HEK293 (cell line): ENCODE measurements around the gene BCOR.

ENCODE experiments used
- GFI1B ChIP-seq: fragments of 450-650 bp; formaldehyde crosslinking; IDR thresholded peaks from 2 replicates; pipeline ENCODE4 v1.5.1; 2016; ENCODE audit warnings: missing biosample characterization, missing genetic modification characterization
- GLI4 ChIP-seq: fragments of 450-650 bp; formaldehyde crosslinking; IDR thresholded peaks from 2 replicates; pipeline ENCODE4 v1.5.1; 2016; ENCODE audit warnings: missing biosample characterization, missing genetic modification characterization
- GLIS2 ChIP-seq: fragments of 450-650 bp; formaldehyde crosslinking; IDR thresholded peaks from 2 replicates; pipeline ENCODE4 v1.5.1; 2016; ENCODE audit warnings: missing biosample characterization, missing genetic modification characterization
- HOXD13 ChIP-seq: sonication (generic); formaldehyde crosslinking; IDR thresholded peaks from 2 replicates; pipeline ENCODE4 v1.8.0; 2022; ENCODE audit warnings: missing genetic modification reagents, borderline replicate concordance
- KLF1 ChIP-seq: fragments of 450-650 bp; formaldehyde crosslinking; IDR thresholded peaks from 2 replicates; pipeline ENCODE4 v1.5.1; 2016; ENCODE audit warnings: missing biosample characterization, missing genetic modification characterization
- KLF10 ChIP-seq: fragments of 450-650 bp; IDR thresholded peaks from 2 replicates; pipeline ENCODE4 v1.5.1; 2018; ENCODE audit warnings: missing biosample characterization, mild to moderate bottlenecking, missing genetic modification characterization
- WT1 ChIP-seq: fragments of 450-650 bp; formaldehyde crosslinking; IDR thresholded peaks from 2 replicates; pipeline ENCODE4 v1.5.1; 2016; ENCODE audit warnings: missing biosample characterization, missing genetic modification characterization
- ZBTB21 ChIP-seq: fragments of 450-650 bp; formaldehyde crosslinking; IDR thresholded peaks from 2 replicates; pipeline ENCODE4 v1.5.1; 2017; ENCODE audit warnings: missing biosample characterization, missing genetic modification characterization
- ZNF221 ChIP-seq: fragments of 450-650 bp; formaldehyde crosslinking; IDR thresholded peaks from 2 replicates; pipeline ENCODE4 v1.5.1; 2017; ENCODE audit warnings: missing biosample characterization, missing genetic modification characterization, borderline replicate concordance
- ZNF24 ChIP-seq: fragments of 450-650 bp; formaldehyde crosslinking; IDR thresholded peaks from 2 replicates; pipeline ENCODE4 v1.5.1; 2016; ENCODE audit warnings: missing biosample characterization, missing genetic modification characterization
- ZNF292 ChIP-seq: fragments of 450-650 bp; formaldehyde crosslinking; IDR thresholded peaks from 2 replicates; pipeline ENCODE4 v1.5.1; 2016; ENCODE audit warnings: low read depth, missing biosample characterization, missing genetic modification characterization, borderline replicate concordance
- ZNF341 ChIP-seq: fragments of 450-650 bp; formaldehyde crosslinking; IDR thresholded peaks from 2 replicates; pipeline ENCODE4; 2016; ENCODE audit warnings: low read depth, missing biosample characterization, missing genetic modification characterization
- ZNF426 ChIP-seq: fragments of 450-650 bp; formaldehyde crosslinking; IDR thresholded peaks from 2 replicates; pipeline ENCODE4 v1.5.1; 2017; ENCODE audit warnings: missing biosample characterization, missing genetic modification characterization, mild to moderate bottlenecking, inconsistent platforms, moderate library complexity
- ZNF433 ChIP-seq: fragments of 450-650 bp; formaldehyde crosslinking; IDR thresholded peaks from 2 replicates; pipeline ENCODE4 v1.5.1; 2016; ENCODE audit warnings: missing biosample characterization, missing genetic modification characterization, low read depth
- ZNF521 ChIP-seq: fragments of 450-650 bp; formaldehyde crosslinking; IDR thresholded peaks from 2 replicates; pipeline ENCODE4 v1.5.1; 2017; ENCODE audit warnings: missing biosample characterization, mild to moderate bottlenecking, missing genetic modification characterization
- ZNF558 ChIP-seq: fragments of 450-650 bp; formaldehyde crosslinking; IDR thresholded peaks from 2 replicates; pipeline ENCODE4 v1.5.1; 2016; ENCODE audit warnings: missing biosample characterization, missing genetic modification characterization
- ZNF560 ChIP-seq: fragments of 450-650 bp; formaldehyde crosslinking; IDR thresholded peaks from 2 replicates; pipeline ENCODE4 v1.5.1; 2017; ENCODE audit warnings: missing biosample characterization, missing genetic modification characterization, borderline replicate concordance
- ZNF596 ChIP-seq: fragments of 450-650 bp; IDR thresholded peaks from 2 replicates; pipeline ENCODE4 v1.5.0; 2018; ENCODE audit warnings: missing biosample characterization, mild to moderate bottlenecking, missing genetic modification characterization, moderate library complexity
- ZNF600 ChIP-seq: fragments of 450-650 bp; formaldehyde crosslinking; IDR thresholded peaks from 2 replicates; pipeline ENCODE4 v1.5.1; 2016; ENCODE audit warnings: missing biosample characterization, missing genetic modification characterization
- ZNF626 ChIP-seq: fragments of 450-650 bp; sonication (Bioruptor Pico); formaldehyde crosslinking; IDR thresholded peaks from 2 replicates; pipeline ENCODE4 v1.5.1; 2018; ENCODE audit warnings: missing biosample characterization, missing genetic modification characterization, inconsistent platforms
- ZNF747 ChIP-seq: fragments of 450-650 bp; formaldehyde crosslinking; IDR thresholded peaks from 2 replicates; pipeline ENCODE4 v1.5.1; 2016; ENCODE audit warnings: missing biosample characterization, missing genetic modification characterization
- ZSCAN23 ChIP-seq: fragments of 450-650 bp; formaldehyde crosslinking; IDR thresholded peaks from 2 replicates; pipeline ENCODE4 v1.5.1; 2016; ENCODE audit warnings: missing biosample characterization, missing genetic modification characterization
- TF ChIP-seq, protein P1 (sequence below): fragments of 450-650 bp; formaldehyde crosslinking; IDR thresholded peaks from 2 replicates; pipeline ENCODE4 v1.5.1; 2017; ENCODE audit warnings: missing biosample characterization, missing genetic modification characterization
- TF ChIP-seq, protein P2 (sequence below): fragments of 450-650 bp; formaldehyde crosslinking; IDR thresholded peaks from 2 replicates; pipeline ENCODE4 v1.5.1; 2016; ENCODE audit warnings: missing biosample characterization, missing genetic modification characterization
- TF ChIP-seq, protein P3 (sequence below): fragments of 450-650 bp; formaldehyde crosslinking; IDR thresholded peaks from 2 replicates; pipeline ENCODE4 v1.5.1; 2016; ENCODE audit warnings: missing biosample characterization, missing genetic modification characterization
- TF ChIP-seq, protein P4 (sequence below): IDR thresholded peaks from 2 replicates; pipeline ENCODE4 v1.6.1; 2011; ENCODE audit warnings: mild to moderate bottlenecking, low read depth, low read length, borderline replicate concordance
- TF ChIP-seq, protein P5 (sequence below): fragments of 450-650 bp; formaldehyde crosslinking; IDR thresholded peaks from 2 replicates; pipeline ENCODE4 v1.5.1; 2016; ENCODE audit warnings: missing biosample characterization, missing genetic modification characterization
- TF ChIP-seq, protein P6 (sequence below): fragments of 450-650 bp; formaldehyde crosslinking; IDR thresholded peaks from 2 replicates; pipeline ENCODE4 v1.5.1; 2016; ENCODE audit warnings: missing biosample characterization, missing genetic modification characterization
- TF ChIP-seq, protein P7 (sequence below): fragments of 450-650 bp; formaldehyde crosslinking; IDR thresholded peaks from 2 replicates; pipeline ENCODE4 v1.5.1; 2016; ENCODE audit warnings: missing biosample characterization, missing genetic modification characterization

Gene BCOR

DNA sequence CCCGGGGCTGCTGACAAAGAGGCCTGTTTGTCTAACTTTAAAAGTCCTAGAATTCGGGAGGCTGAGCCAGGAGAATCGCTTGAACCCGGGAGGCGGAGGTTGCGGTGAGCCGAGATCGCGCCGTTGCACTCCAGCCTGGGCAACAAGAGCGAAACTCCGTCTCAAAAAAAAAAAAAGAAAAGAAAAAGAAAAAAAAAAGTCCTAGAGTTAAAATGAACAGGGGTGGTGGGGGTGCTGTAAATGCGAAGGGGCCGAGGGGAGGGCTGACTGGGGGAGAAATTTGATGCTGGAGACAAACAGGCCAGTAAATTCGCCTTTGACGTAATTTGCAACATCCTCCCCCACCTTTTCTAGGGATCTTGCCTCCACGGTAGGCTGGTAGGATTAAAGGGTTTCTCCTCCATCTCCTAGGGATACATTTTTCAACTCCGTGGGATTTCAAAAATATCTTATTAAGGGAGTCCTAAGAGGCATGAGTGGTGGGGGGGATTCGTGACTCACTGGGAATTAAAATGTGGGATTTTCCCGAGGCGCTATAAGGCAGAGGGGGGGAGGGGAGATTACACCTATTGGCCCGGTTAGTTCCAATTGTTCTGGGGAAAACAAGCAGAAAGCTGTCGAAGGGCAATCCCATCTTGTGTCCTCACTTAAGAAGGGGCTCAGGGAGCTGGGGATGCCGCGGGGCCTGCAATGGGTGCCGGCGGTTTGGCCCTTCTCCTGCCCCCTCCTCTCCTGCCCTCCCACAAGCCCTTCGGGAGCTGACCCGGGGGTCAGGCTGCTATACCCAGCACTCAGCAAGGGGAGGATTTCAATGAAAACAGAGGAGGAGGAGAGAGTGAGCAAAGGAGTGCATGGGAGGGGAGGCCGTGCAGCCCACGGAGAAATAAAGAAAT is 3.0 kb upstream of the BCOR start (continued):
- TF ChIP-seq ZNF433 (tag by site-specific recombination) = no peak
- TF ChIP-seq KLF1 (tag by site-specific recombination) = no peak
- TF ChIP-seq ZNF24 = no peak
- no peak for TF ChIP-seq GFI1B (tag by site-specific recombination)
- TF ChIP-seq, protein P1, sequence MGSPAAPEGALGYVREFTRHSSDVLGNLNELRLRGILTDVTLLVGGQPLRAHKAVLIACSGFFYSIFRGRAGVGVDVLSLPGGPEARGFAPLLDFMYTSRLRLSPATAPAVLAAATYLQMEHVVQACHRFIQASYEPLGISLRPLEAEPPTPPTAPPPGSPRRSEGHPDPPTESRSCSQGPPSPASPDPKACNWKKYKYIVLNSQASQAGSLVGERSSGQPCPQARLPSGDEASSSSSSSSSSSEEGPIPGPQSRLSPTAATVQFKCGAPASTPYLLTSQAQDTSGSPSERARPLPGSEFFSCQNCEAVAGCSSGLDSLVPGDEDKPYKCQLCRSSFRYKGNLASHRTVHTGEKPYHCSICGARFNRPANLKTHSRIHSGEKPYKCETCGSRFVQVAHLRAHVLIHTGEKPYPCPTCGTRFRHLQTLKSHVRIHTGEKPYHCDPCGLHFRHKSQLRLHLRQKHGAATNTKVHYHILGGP (tag by site-specific recombination) = no peak
- TF ChIP-seq ZNF600 (tag by site-specific recombination) = no peak
- TF ChIP-seq ZNF596 (tag by site-specific recombination) = no peak
- TF ChIP-seq ZNF426 (tag by site-specific recombination) = no peak
- peak; percentile 67 for TF ChIP-seq ZBTB21
- TF ChIP-seq ZNF558 (tag by site-specific recombination) = no peak
- TF ChIP-seq, protein P2, sequence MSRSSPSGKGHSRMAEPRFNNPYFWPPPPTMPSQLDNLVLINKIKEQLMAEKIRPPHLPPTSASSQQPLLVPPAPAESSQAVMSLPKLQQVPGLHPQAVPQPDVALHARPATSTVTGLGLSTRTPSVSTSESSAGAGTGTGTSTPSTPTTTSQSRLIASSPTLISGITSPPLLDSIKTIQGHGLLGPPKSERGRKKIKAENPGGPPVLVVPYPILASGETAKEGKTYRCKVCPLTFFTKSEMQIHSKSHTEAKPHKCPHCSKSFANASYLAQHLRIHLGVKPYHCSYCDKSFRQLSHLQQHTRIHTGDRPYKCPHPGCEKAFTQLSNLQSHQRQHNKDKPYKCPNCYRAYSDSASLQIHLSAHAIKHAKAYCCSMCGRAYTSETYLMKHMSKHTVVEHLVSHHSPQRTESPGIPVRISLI (tag by site-specific recombination) = peak; percentile 79
- no peak for TF ChIP-seq ZSCAN23 (tag by site-specific recombination)
- no peak; the same call in 1 of the 2 replicates for TF ChIP-seq KLF10 (tag by site-specific recombination)
- TF ChIP-seq WT1 = peak; percentile 93
- TF ChIP-seq, protein P3, sequence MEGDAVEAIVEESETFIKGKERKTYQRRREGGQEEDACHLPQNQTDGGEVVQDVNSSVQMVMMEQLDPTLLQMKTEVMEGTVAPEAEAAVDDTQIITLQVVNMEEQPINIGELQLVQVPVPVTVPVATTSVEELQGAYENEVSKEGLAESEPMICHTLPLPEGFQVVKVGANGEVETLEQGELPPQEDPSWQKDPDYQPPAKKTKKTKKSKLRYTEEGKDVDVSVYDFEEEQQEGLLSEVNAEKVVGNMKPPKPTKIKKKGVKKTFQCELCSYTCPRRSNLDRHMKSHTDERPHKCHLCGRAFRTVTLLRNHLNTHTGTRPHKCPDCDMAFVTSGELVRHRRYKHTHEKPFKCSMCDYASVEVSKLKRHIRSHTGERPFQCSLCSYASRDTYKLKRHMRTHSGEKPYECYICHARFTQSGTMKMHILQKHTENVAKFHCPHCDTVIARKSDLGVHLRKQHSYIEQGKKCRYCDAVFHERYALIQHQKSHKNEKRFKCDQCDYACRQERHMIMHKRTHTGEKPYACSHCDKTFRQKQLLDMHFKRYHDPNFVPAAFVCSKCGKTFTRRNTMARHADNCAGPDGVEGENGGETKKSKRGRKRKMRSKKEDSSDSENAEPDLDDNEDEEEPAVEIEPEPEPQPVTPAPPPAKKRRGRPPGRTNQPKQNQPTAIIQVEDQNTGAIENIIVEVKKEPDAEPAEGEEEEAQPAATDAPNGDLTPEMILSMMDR = no peak
- TF ChIP-seq, protein P4, sequence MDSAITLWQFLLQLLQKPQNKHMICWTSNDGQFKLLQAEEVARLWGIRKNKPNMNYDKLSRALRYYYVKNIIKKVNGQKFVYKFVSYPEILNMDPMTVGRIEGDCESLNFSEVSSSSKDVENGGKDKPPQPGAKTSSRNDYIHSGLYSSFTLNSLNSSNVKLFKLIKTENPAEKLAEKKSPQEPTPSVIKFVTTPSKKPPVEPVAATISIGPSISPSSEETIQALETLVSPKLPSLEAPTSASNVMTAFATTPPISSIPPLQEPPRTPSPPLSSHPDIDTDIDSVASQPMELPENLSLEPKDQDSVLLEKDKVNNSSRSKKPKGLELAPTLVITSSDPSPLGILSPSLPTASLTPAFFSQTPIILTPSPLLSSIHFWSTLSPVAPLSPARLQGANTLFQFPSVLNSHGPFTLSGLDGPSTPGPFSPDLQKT = no peak
- no peak for TF ChIP-seq ZNF521 (tag by site-specific recombination)
- TF ChIP-seq ZNF341 (tag by site-specific recombination) = peak; percentile 52
- TF ChIP-seq ZNF747 (tag by site-specific recombination) = no peak
- TF ChIP-seq, protein P5, sequence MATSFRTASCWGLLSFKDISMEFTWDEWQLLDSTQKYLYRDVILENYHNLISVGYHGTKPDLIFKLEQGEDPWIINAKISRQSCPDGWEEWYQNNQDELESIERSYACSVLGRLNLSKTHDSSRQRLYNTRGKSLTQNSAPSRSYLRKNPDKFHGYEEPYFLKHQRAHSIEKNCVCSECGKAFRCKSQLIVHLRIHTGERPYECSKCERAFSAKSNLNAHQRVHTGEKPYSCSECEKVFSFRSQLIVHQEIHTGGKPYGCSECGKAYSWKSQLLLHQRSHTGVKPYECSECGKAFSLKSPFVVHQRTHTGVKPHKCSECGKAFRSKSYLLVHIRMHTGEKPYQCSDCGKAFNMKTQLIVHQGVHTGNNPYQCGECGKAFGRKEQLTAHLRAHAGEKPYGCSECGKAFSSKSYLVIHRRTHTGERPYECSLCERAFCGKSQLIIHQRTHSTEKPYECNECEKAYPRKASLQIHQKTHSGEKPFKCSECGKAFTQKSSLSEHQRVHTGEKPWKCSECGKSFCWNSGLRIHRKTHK (tag by site-specific recombination) = no peak
- TF ChIP-seq ZNF221 = no peak
- TF ChIP-seq, protein P6, sequence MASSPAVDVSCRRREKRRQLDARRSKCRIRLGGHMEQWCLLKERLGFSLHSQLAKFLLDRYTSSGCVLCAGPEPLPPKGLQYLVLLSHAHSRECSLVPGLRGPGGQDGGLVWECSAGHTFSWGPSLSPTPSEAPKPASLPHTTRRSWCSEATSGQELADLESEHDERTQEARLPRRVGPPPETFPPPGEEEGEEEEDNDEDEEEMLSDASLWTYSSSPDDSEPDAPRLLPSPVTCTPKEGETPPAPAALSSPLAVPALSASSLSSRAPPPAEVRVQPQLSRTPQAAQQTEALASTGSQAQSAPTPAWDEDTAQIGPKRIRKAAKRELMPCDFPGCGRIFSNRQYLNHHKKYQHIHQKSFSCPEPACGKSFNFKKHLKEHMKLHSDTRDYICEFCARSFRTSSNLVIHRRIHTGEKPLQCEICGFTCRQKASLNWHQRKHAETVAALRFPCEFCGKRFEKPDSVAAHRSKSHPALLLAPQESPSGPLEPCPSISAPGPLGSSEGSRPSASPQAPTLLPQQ (tag by site-specific recombination) = 0 out of 2 replicates have a peak, but pooled peaks have one; percentile 10
- TF ChIP-seq GLI4 (tag by site-specific recombination) = no peak
- TF ChIP-seq ZNF626 (tag by site-specific recombination) = no peak
- no peak for TF ChIP-seq ZNF292
- TF ChIP-seq ZNF560 = no peak
- TF ChIP-seq, protein P7, sequence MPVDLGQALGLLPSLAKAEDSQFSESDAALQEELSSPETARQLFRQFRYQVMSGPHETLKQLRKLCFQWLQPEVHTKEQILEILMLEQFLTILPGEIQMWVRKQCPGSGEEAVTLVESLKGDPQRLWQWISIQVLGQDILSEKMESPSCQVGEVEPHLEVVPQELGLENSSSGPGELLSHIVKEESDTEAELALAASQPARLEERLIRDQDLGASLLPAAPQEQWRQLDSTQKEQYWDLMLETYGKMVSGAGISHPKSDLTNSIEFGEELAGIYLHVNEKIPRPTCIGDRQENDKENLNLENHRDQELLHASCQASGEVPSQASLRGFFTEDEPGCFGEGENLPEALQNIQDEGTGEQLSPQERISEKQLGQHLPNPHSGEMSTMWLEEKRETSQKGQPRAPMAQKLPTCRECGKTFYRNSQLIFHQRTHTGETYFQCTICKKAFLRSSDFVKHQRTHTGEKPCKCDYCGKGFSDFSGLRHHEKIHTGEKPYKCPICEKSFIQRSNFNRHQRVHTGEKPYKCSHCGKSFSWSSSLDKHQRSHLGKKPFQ (tag by site-specific recombination) = no peak
- peak; percentile 58 for TF ChIP-seq GLIS2 (tag by site-specific recombination)
- TF ChIP-seq HOXD13 (CRISPR knock-in tag) = no peak
